SK-N-SH (cell line): Measurements from ENCODE around the gene DNAJC10. TPM values are rescaled to one million over a fixed set of nuclear protein-coding genes. Genes with fewer than 3 reads are reported as not detected.

Experiments
- CTCF ChIA-PET: fragments of 300-600, 350-600 bp; formaldehyde crosslinking; extraction: SDS; loops from one replicate; lab custom pipeline; 2021; lab: Yijun Ruan, JAX
- POLR2A ChIA-PET: fragments of 350-600 bp; sonication (Branson Sonifier 250); formaldehyde crosslinking; extraction: SDS; loops from one replicate; lab custom pipeline; 2020; ENCODE audit warnings: antibody characterized with exemption, inconsistent platforms; lab: Yijun Ruan, JAX
- DNase-seq: peaks from one replicate; pipeline ENCODE4 v3.0.0; 2012
- H2AFZ ChIP-seq: fragments of 200-600 bp; sonication (generic); 2 replicates; pipeline ENCODE4 v1.8.1; 2016; ENCODE audit warnings: antibody characterized with exemption, mild to moderate bottlenecking, low read depth
- H3F3A ChIP-seq: fragments of 200-600 bp; sonication (generic); replicated peaks from 2 replicates; pipeline ENCODE3; 2016; ENCODE audit warnings: antibody characterized with exemption, mild to moderate bottlenecking; ENCODE audit not compliant: insufficient read depth
- H3K27ac ChIP-seq, 2 experiments: fragments of 200-500 bp in 1 of 2; fragments of 200-600 bp in 1 of 2; sonication (Bioruptor generic) in 1 of 2; sonication (generic), shearing (Covaris generic) in 1 of 2; 2 replicates each; pipeline versions ENCODE4 v1.5.1 to v1.6.1; 2014 to 2016; ENCODE audit warnings: low read depth in 2 of 2, inconsistent platforms in 1 of 2, low read length in 1 of 2, mild to moderate bottlenecking in 1 of 2, mixed read lengths in 1 of 2
- H3K27me3 ChIP-seq: fragments of 200-600 bp; sonication (generic), shearing (Covaris generic); 2 replicates; pipeline ENCODE4 v1.6.1; 2016; ENCODE audit warnings: mixed run types; ENCODE audit not compliant: insufficient read depth
- H3K36me3 ChIP-seq, 2 experiments: fragments of 200-500 bp in 1 of 2; fragments of 200-600 bp in 1 of 2; sonication (Bioruptor generic) in 1 of 2; sonication (generic) in 1 of 2; replicated peaks in 1 of 2; 2 replicates each; pipeline versions ENCODE3 to v1.5.1; 2014 to 2016; ENCODE audit warnings: low read length in 1 of 2, mild to moderate bottlenecking in 1 of 2; ENCODE audit not compliant: insufficient read depth in 2 of 2, control insufficient read depth in 1 of 2
- H3K4me1 ChIP-seq, 2 experiments: fragments of 200-500 bp in 1 of 2; fragments of 200-600 bp in 1 of 2; sonication (Bioruptor generic) in 1 of 2; sonication (generic), shearing (Covaris generic) in 1 of 2; 2 replicates each; pipeline versions ENCODE4 v1.5.1 to v1.6.1; 2014 to 2016; ENCODE audit warnings: low read depth in 1 of 2, low read length in 1 of 2, mixed run types in 1 of 2; ENCODE audit not compliant: insufficient read depth in 2 of 2, control insufficient read depth in 1 of 2
- H3K4me2 ChIP-seq: fragments of 200-600 bp; sonication (generic), shearing (Covaris generic); 2 replicates; pipeline ENCODE4 v1.6.1; 2017; ENCODE audit warnings: mixed run types
- H3K4me3 ChIP-seq, 2 experiments: fragments of 200-500 bp in 1 of 2; fragments of 200-600 bp in 1 of 2; sonication (Bioruptor generic) in 1 of 2; sonication (generic), shearing (Covaris generic) in 1 of 2; 2 replicates each; pipeline versions ENCODE4 v1.5.1 to v1.8.1; 2014 to 2016; ENCODE audit warnings: low read depth in 2 of 2, inconsistent platforms in 1 of 2, low read length in 1 of 2, mild to moderate bottlenecking in 1 of 2, mixed read lengths in 1 of 2, moderate library complexity in 1 of 2
- H3K79me2 ChIP-seq: fragments of 200-600 bp; sonication (generic); 2 replicates; pipeline ENCODE4 v1.8.1; 2017; ENCODE audit warnings: mild to moderate bottlenecking; ENCODE audit not compliant: insufficient read depth
- H3K9ac ChIP-seq: fragments of 200-600 bp; sonication (generic); 2 replicates; pipeline ENCODE4 v1.6.1; 2017; ENCODE audit warnings: mixed run types
- H3K9me2 ChIP-seq: fragments of 200-600 bp; sonication (generic); 2 replicates; pipeline ENCODE4 v1.6.1; 2017; ENCODE audit warnings: mixed run types
- H3K9me3 ChIP-seq: fragments of 200-600 bp; sonication (generic); 2 replicates; pipeline ENCODE4 v1.6.1; 2017; ENCODE audit warnings: mixed run types, mild to moderate bottlenecking, moderate library complexity
- H4K20me1 ChIP-seq: fragments of 200-600 bp; sonication (generic); 2 replicates; pipeline ENCODE4 v1.6.1; 2017; ENCODE audit warnings: mild to moderate bottlenecking, mixed run types; ENCODE audit not compliant: insufficient read depth
- CHD2 ChIP-seq: fragments of 150-350 bp; IDR thresholded peaks from 2 replicates; pipeline ENCODE4 v1.6.1; 2018; ENCODE audit warnings: low read length; ENCODE audit not compliant: partially characterized antibody
- ELF1 ChIP-seq: IDR thresholded peaks from 2 replicates; pipeline ENCODE4 v1.4.0; 2012
- EP300 ChIP-seq, 2 experiments: IDR thresholded peaks; 2 replicates each; pipeline versions ENCODE4 v1.4.0 to v1.6.1; 2012; ENCODE audit warnings: borderline replicate concordance in 1 of 2, low read depth in 1 of 2, low read length in 1 of 2
- EZH2phosphoT487 ChIP-seq: fragments of 200-600 bp; sonication (generic); IDR thresholded peaks from 2 replicates; pipeline ENCODE4 v1.6.1; 2017; ENCODE audit warnings: low read depth, mixed run types, mild to moderate bottlenecking, antibody characterized with exemption, moderate library complexity, borderline replicate concordance
- FOSL2 ChIP-seq: IDR thresholded peaks from 2 replicates; pipeline ENCODE4 v1.4.0; 2012; ENCODE audit warnings: low read depth, mild to moderate bottlenecking, moderate library complexity, borderline replicate concordance
- FOXM1 ChIP-seq: IDR thresholded peaks from 2 replicates; pipeline ENCODE4 v1.4.0; 2012; ENCODE audit warnings: low read depth, mild to moderate bottlenecking
- GATA2 ChIP-seq: sonication (generic); formaldehyde crosslinking; IDR thresholded peaks from 2 replicates; pipeline ENCODE4 v1.5.0; 2020; ENCODE audit warnings: mild to moderate bottlenecking, missing genetic modification reagents
- JUND ChIP-seq: IDR thresholded peaks from 2 replicates; pipeline ENCODE4 v1.4.0; 2012
- MEF2A ChIP-seq: IDR thresholded peaks from 2 replicates; pipeline ENCODE4 v1.4.0; 2012; ENCODE audit warnings: low read depth, borderline replicate concordance
- NFIC ChIP-seq: IDR thresholded peaks from 2 replicates; pipeline ENCODE4 v1.4.0; 2012; ENCODE audit warnings: borderline replicate concordance
- POLR2AphosphoS5 ChIP-seq: IDR thresholded peaks from 2 replicates; pipeline ENCODE4 v1.6.1; 2012; ENCODE audit warnings: low read depth, low read length
- RCOR1 ChIP-seq: fragments of 150-350 bp; IDR thresholded peaks from 2 replicates; pipeline ENCODE4 v1.6.1; 2017; ENCODE audit warnings: antibody characterized with exemption, low read length
- RFX5 ChIP-seq: IDR thresholded peaks from 2 replicates; pipeline ENCODE4 v1.6.1; 2012; ENCODE audit warnings: mild to moderate bottlenecking, improper control_type of control experiment, low read length
- RXRA ChIP-seq: IDR thresholded peaks from 2 replicates; pipeline ENCODE4 v1.4.0; 2012; ENCODE audit warnings: low read depth, mild to moderate bottlenecking, borderline replicate concordance
- TAF1 ChIP-seq: IDR thresholded peaks from 2 replicates; pipeline ENCODE4 v1.6.1; 2012; ENCODE audit warnings: low read depth, mild to moderate bottlenecking, low read length, moderate library complexity, borderline replicate concordance
- TCF12 ChIP-seq: IDR thresholded peaks from 2 replicates; pipeline ENCODE4 v1.4.0; 2012
- TEAD4 ChIP-seq: IDR thresholded peaks from 2 replicates; pipeline ENCODE4 v1.4.0; 2012; ENCODE audit warnings: mild to moderate bottlenecking, borderline replicate concordance; ENCODE audit not compliant: insufficient read depth
- WGBS: methylation state at CpG from one replicate; pipeline ENCODE4 v1.1.6; 2017; ENCODE audit warnings: low lambda C conversion rate; 5-methylcytosine and 5-hydroxymethylcytosine counted together
- polyA plus RNA-seq, 3 experiments: library from polyadenylated mRNA; depleted of rRNA; stranded (reverse); fragments of >200 nt; gene quantifications; 2 replicates each; pipeline ENCODE4 v1.2.3, GENCODE V29; 2012
- TF ChIP-seq, protein P1 (sequence below): IDR thresholded peaks from 2 replicates; pipeline ENCODE4; 2012
- TF ChIP-seq, protein P2 (sequence below): IDR thresholded peaks from 2 replicates; pipeline ENCODE4 v1.6.1; 2012; ENCODE audit warnings: mild to moderate bottlenecking, low read depth, low read length, moderate library complexity
- TF ChIP-seq, protein P3 (sequence below): IDR thresholded peaks from 2 replicates; pipeline ENCODE4 v1.4.0; 2012; ENCODE audit warnings: low read depth, borderline replicate concordance
- TF ChIP-seq, protein P4 (sequence below): fragments of 150-350 bp; IDR thresholded peaks from 2 replicates; pipeline ENCODE4 v1.6.1; 2017; ENCODE audit warnings: antibody characterized with exemption, low read length, low read depth, borderline replicate concordance

The DNAJC10 gene
- polyA plus RNA-seq, 1 of the 3 experiments (the other 2 are of a cell fraction) = 30.8 TPM

DNA sequence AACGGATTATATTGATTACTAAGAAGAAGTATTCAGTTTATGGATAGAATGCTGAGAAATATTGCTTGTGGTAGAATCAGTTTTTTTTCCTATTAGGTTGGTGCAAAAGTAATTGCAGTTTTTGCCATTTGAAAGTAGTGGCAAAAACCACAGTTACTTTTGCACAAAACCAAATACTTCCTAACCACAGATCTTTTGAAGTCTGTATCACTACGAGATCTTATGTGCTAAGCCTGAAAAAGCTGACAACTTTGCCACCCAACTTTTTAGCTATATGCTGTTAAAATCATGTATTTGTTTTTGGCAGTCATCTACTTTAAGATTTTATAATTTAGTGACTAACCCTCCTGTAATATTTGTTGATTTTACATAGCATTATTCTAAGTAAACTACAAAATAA, 24.6 kb downstream of the DNAJC10 start:
- WGBS = 94% methylated on average over 2 of the region's 2 CpGs
- ChIA-PET POLR2A (no interaction called here), CTCF (interaction anchor here (0.8 kb wide), 1 partner anchor 10 kb away, joined by 3 read pairs; no protein-coding TSS in a partner anchor)
- Histone ChIP-seq H3F3A (no peaks in the 10 kb centered on the region), H3K4me3 (no peak overlapping the region), H3K4me1 (no peaks in the 10 kb centered on the region), H3K36me3 (peaks cover 83 to 86% of the 10 kb centered on the region in 2 experiments), H3K4me2 (no peak overlapping the region), H3K27me3 (no peaks in the 10 kb centered on the region), H3K9ac (no peak overlapping the region), H2AFZ (no peak overlapping the region), H3K9me2 (no peaks in the 10 kb centered on the region), H3K79me2 (no peaks in the 10 kb centered on the region), H3K9me3 (no peaks in the 10 kb centered on the region), H3K27ac (no peak overlapping the region), H4K20me1 (no peaks in the 10 kb centered on the region)
- DNase-seq = no peak
- TF ChIP-seq JUND (no peak), EZH2phosphoT487 (no peak), NFIC (no peak), MEF2A (no peak), FOXM1 (no peak), ELF1 (no peak), TEAD4 (no peak), EP300 (IDR thresholded peaks at IDR 0.05; ENCODE audit: borderline replicate concordance in 1 of 2, low read depth in 1 of 2, low read length in 1 of 2) (no peak), FOSL2 (no peak), RFX5 (no peak), CHD2 (no peak), RCOR1 (no peak)
- TF ChIP-seq, protein P1, sequence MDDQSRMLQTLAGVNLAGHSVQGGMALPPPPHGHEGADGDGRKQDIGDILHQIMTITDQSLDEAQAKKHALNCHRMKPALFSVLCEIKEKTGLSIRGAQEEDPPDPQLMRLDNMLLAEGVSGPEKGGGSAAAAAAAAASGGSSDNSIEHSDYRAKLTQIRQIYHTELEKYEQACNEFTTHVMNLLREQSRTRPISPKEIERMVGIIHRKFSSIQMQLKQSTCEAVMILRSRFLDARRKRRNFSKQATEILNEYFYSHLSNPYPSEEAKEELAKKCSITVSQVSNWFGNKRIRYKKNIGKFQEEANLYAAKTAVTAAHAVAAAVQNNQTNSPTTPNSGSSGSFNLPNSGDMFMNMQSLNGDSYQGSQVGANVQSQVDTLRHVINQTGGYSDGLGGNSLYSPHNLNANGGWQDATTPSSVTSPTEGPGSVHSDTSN = no peak

DNA sequence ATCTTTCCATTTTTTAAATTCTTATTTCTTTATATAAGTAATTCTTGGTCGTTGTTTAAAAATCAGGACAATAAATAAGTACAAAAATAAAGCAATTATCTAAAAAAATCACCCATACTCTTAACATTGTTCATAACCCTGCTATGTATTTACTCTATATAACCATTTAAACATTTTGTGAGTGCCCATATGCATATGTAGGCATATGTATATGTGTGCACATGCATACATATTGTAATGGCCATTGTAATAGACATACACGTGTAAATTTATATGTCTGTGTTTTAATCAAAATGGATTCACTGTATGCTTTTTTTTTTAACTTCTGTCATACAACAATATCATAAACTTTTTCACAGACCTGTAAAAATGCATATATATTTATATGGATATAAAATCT, 25.6 kb downstream of the DNAJC10 start:
- Histone ChIP-seq H3K9me2 (no peaks in the 10 kb centered on the region), H3K27ac (no peak overlapping the region), H3K36me3 (peaks cover 75 to 78% of the 10 kb centered on the region in 2 experiments), H3K27me3 (no peaks in the 10 kb centered on the region), H3K4me3 (no peak overlapping the region), H4K20me1 (no peaks in the 10 kb centered on the region), H3K9me3 (no peaks in the 10 kb centered on the region), H3K79me2 (no peaks in the 10 kb centered on the region), H3K4me1 (no peaks in the 10 kb centered on the region), H2AFZ (no peak overlapping the region), H3K9ac (no peak overlapping the region), H3K4me2 (no peak overlapping the region), H3F3A (no peaks in the 10 kb centered on the region)
- 96% methylated on average over 2 of the region's 2 CpGs for WGBS
- no peak for DNase-seq
- ChIA-PET POLR2A (no interaction called here), CTCF (interaction anchor here (0.8 kb wide), 1 partner anchor 11 kb away, joined by 3 read pairs; no protein-coding TSS in a partner anchor)
- no peak for TF ChIP-seq TCF12
- TF ChIP-seq POLR2AphosphoS5 = no peak
- no peak for TF ChIP-seq ELF1
- TF ChIP-seq, protein P2, sequence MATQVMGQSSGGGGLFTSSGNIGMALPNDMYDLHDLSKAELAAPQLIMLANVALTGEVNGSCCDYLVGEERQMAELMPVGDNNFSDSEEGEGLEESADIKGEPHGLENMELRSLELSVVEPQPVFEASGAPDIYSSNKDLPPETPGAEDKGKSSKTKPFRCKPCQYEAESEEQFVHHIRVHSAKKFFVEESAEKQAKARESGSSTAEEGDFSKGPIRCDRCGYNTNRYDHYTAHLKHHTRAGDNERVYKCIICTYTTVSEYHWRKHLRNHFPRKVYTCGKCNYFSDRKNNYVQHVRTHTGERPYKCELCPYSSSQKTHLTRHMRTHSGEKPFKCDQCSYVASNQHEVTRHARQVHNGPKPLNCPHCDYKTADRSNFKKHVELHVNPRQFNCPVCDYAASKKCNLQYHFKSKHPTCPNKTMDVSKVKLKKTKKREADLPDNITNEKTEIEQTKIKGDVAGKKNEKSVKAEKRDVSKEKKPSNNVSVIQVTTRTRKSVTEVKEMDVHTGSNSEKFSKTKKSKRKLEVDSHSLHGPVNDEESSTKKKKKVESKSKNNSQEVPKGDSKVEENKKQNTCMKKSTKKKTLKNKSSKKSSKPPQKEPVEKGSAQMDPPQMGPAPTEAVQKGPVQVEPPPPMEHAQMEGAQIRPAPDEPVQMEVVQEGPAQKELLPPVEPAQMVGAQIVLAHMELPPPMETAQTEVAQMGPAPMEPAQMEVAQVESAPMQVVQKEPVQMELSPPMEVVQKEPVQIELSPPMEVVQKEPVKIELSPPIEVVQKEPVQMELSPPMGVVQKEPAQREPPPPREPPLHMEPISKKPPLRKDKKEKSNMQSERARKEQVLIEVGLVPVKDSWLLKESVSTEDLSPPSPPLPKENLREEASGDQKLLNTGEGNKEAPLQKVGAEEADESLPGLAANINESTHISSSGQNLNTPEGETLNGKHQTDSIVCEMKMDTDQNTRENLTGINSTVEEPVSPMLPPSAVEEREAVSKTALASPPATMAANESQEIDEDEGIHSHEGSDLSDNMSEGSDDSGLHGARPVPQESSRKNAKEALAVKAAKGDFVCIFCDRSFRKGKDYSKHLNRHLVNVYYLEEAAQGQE = no peak
- no peak for TF ChIP-seq GATA2 (CRISPR knock-in tag)
- no peak for TF ChIP-seq FOSL2
- TF ChIP-seq, protein P3, sequence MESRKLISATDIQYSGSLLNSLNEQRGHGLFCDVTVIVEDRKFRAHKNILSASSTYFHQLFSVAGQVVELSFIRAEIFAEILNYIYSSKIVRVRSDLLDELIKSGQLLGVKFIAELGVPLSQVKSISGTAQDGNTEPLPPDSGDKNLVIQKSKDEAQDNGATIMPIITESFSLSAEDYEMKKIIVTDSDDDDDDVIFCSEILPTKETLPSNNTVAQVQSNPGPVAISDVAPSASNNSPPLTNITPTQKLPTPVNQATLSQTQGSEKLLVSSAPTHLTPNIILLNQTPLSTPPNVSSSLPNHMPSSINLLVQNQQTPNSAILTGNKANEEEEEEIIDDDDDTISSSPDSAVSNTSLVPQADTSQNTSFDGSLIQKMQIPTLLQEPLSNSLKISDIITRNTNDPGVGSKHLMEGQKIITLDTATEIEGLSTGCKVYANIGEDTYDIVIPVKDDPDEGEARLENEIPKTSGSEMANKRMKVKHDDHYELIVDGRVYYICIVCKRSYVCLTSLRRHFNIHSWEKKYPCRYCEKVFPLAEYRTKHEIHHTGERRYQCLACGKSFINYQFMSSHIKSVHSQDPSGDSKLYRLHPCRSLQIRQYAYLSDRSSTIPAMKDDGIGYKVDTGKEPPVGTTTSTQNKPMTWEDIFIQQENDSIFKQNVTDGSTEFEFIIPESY = no peak
- TF ChIP-seq RFX5 = no peak
- no peak for TF ChIP-seq RCOR1
- no peak for TF ChIP-seq EP300 (IDR thresholded peaks at IDR 0.05; ENCODE audit: borderline replicate concordance in 1 of 2, low read depth in 1 of 2, low read length in 1 of 2)
- no peak for TF ChIP-seq CHD2
- TF ChIP-seq RXRA = no peak
- no peak for TF ChIP-seq TAF1
- no peak for TF ChIP-seq NFIC
- TF ChIP-seq, protein P4, sequence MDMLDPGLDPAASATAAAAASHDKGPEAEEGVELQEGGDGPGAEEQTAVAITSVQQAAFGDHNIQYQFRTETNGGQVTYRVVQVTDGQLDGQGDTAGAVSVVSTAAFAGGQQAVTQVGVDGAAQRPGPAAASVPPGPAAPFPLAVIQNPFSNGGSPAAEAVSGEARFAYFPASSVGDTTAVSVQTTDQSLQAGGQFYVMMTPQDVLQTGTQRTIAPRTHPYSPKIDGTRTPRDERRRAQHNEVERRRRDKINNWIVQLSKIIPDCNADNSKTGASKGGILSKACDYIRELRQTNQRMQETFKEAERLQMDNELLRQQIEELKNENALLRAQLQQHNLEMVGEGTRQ = no peak
